HG02943 (cell line): ENCODE data around the gene SLIT3.

Experiments
- ATAC-seq: cut with Tn5 transposase; IDR thresholded peaks from one replicate; pipeline ENCODE4 v1.9.1; 2021; ENCODE audit warnings: mild to moderate bottlenecking, low read depth, moderate library complexity; ENCODE audit not compliant: unreplicated experiment

The SLIT3 gene

DNA sequence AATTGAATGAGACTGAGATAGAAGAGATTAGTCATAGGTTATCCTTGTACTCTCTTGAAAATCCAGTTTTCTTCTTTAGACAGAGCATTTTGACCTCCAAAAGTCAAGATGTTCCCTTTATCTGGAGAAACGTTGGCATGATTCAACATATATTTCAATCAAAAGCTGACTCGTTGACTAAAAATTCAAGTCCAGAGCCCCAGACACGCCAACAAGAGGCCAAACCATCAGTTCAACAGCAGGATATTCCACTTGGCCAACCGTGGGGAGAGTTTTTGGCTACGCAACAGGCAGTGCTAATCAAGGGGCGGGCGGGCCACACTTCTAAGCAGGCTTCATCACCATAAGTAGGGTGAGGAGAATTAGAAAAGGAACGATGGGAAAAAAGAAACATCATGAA, 119.1 kb downstream of the SLIT3 start:
- no peak for ATAC-seq

DNA sequence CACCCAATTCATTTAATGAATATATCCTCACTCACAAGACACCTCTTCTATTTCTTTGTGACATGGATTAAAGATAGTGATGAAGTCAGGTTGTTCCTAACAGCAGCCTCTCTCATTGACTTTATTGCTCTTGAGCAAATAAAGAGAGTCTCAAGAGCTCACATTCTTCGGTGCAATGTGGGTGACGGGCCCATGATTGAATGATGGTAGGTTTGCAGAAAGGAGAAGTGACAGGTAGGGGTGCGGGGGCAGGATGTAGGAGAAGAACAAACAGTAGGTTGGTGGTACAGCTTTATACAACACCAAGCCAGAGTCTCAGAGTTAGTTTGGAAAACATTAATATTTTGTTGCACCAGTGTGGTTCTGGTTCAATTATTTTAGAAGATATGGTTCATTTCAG, 122.2 kb downstream of the SLIT3 start:
- ATAC-seq: no peak

DNA sequence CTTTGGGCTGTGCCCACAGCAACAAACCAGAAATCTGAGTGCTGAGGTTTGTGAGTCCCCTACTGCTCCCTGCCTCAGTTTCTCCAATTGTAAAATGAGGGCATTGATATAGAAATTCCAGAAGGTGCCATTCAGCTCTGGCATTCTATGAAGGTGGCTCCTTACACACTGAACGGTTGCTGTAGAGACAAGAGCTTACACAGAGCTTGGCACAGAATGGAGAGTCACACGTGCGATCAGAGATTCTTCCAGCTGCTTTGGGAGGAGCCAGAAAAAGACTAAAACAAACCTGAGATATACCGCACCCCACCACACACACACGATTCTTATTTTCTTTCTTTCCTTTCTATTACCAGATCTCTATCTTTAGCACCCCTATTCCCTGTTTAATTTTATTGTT, 122.7 kb downstream of the SLIT3 start:
- ATAC-seq: no peak

DNA sequence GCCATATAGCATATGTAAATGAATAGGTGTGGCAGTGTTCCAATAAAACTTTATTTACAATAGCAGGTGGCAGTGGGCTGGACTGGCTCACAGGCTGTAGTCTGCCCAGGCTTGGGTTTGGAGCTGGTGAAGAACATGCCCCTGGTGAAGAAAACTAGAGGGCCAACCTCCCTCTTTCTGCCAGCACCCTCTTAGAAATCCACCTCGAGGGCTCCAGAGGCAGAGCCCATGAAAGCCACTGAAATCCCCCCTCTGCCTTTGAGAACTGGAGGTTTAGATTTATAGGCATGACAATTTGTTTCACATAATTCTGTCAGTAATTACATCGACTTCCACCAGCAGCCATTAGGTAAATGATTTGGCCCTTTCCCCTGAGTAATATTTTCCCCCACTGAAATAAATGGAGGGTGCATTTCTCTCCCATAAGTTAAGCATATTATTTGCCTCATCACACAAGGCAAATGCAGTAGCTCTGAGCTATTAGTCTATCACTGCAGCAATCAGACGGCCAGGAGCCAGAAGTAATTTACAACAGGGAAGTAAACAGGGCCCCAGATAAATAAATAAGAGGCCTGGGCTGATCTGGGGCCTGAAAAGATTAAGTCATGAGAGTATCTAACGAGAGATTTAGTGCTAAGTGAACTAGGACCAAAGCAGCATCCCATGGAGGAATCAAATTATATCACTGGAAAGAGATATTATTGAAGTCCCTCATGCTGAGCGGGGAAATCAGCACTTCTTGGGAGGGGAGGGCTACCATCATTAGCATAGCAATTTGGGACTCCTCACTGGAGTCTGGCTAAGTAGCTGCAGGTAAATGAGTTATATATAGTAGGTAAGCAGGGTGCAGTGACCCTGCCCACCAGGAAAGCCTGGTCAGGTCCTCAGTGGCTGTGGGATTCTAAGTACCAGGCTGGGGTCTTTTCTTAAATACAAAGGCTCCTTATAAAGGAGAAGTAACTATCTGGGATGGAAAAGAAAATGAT, 123.9 kb downstream of the SLIT3 start:
- no peak for ATAC-seq

DNA sequence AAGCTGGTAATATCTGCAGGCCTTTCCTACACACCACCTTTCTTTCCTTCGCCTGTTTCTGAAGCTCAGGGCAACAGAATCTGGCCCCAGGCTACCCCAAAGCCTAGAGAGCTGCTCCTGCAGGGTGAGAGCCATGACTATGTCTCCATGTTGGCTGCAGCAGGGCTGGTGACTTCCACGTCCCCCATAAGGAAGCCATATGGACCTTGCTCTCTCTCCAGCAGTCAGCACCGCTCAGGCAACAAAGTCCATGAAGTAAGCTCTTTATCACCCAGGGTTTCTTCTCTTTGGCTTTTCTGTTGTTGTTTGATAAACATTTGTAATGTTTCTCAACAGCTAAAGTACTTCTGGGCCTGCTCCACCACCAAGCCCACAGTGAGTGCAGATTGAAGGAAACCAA, 125.2 kb downstream of the SLIT3 start:
- no peak for ATAC-seq

DNA sequence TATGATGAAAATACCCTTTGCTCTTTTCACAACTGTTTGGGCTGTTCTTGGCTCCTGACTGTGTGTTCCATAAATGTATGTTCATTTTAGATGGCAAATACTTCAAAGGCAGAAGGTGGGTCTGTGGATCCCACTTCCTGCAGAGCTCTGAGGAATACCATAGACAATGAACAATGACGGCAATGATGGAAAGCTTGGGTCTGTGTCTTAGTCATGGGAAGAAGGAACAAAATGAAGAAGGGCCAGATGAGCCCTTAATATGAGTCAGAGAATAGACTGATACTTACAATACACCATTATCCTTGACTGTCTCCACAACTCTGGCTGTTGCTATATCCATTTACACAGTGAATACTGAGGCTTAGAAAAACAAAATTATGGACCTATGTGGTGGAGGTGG, 126.0 kb downstream of the SLIT3 start:
- no peak for ATAC-seq

DNA sequence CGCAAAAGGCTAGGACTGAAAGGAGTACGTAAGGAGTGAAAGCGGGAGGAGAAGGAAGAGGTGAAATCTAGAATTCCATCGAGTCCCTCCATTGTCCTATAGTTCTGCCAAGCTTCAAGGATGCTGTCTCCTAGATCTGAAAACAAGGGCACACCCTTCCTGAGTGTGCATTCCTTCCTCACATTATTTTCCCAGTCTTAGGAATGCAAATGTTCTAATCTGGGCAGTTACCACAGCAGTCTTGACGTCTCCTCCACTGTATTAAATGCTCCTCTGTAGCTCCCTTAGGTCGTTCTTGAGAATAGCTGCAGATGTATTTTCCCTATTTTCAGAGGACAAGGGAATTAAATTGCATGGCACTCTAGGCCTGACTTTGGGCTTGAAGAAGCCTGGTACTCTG, 127.6 kb downstream of the SLIT3 start:
- no peak for ATAC-seq

DNA sequence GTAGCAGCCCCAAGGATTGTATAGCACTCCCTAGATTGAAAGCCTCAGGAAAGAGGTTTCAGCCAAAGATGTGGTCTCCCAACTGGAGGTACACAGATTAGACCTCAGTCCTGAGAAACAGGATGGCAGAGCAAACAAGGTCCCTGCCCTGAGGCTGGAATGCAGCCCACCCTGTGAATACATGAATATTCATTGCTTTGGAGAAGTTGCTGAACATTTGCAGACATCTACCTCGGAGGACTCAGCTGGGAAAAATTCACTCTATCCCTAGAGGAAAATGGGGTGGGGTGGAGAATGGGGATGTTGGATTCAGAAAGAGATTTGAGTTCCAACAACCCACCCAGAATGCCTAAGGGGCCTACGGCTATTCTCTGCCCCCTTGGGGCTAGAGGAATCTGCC, 129.4 kb downstream of the SLIT3 start:
- no peak for ATAC-seq

DNA sequence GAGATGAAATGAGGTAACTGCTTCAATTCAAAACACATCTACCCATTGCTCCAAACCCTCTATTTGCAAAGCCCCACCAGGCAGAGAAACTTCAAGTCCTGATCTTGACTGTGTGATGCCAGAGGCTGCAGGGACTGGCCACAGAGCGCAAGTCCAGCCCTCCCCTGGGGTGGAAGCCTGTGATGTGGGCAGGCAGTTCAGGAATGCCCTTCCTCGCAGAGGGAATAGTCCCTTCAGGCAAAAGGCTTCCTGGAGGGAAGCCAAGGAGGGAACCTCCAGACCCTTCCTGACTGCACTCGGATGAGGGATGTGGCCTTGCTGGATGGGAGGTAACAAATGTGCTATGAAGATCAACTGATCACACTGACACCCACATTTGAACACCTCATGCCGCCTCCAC, 131.2 kb downstream of the SLIT3 start:
- ATAC-seq: no peak

DNA sequence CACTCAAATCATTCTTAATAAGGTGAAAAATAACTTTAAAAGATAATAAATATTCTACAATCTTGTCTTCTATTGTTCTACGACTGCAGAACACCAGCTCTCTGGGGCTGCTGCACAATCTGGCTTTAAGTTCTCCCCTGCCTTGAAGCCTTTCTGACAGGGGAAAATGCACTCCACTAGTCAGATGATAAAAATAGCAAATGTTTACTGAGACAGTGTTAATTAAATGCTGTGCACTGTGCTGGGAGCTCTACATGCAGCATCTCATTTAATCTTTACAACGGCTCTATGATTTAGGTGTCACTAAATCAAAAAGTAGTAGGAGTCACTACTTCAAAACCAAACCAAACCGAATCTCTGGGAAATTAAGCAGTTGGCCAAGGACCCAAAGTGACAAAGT, 132.7 kb downstream of the SLIT3 start:
- no peak for ATAC-seq

DNA sequence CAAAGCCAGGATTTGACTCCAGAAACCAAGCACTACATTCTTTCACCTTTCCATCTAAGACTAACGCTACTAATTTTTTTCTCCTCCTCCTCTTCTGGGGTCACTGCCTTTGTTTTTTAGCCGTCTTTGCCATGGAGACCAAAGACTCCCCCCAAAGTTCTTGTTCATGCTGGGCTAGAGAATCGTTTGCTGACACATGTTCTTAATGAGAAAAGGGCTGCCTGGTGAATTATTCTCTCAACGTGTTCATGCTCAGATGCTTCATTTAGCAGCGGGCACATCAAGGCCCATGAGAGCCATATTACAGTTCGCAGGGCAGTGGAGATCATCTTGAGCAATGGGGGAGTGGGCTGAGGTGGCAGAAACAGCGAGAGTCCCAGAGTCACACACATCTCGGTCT, 134.9 kb downstream of the SLIT3 start:
- ATAC-seq: no peak

DNA sequence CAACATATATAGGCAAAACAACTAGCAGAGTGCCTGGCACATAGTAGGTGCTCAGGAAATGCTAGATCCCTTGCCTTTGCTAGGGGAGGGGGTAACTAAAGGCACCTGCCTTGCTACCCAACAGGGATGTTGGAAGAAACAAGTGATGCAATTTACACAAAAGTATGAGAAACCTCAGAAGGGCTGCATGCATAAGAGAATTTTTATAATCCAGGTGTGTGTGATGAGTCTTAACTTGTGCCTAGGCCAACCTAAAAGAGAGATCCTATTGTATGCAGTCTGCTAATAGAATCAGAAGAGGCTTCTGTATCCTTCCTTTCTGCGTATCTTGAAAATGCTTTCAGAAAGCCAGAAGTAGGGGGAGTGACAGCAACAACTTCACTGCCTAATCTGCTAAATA, 135.9 kb downstream of the SLIT3 start:
- no peak for ATAC-seq

DNA sequence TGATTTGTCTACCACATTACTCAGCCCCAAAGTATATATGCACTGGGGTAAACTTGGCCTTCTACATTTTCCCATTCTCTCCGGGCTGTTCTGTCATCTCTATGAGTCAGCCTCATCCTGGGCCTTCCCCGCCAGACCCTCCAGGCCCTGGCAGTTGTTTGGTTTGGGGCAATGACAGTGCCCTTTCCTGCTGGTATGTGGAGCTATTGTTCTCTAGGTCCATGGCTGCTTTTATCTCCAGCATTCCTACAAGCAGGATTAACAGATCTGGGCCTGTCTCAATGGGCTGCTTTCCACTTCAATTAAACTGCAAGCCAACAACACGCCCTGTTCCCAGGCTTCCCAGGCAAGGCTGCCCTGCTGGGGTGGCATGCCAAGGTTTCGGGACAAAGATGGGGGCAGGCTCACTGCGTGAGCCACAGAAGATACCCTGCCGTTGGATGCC, 136.4 kb downstream of the SLIT3 start:
- ATAC-seq: no peak

DNA sequence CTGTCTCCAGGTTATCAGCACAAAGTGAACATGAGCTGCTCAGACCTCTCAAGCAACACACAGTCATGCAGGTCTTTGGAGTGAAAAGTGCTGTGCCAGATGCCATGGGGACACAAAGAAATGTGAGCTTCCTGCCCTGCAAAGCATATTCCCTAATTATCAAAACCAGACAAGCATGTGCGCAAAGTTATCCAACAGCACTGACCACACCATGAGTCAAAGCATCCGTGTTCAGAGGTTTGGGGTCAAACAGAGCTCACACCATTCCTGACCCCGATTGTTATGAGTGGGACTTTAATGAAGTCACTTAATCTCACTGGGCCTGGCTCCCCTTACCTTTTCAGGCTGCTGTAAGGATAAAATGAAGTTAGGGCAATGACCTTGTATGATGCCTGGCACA, 138.5 kb downstream of the SLIT3 start:
- no peak for ATAC-seq

DNA sequence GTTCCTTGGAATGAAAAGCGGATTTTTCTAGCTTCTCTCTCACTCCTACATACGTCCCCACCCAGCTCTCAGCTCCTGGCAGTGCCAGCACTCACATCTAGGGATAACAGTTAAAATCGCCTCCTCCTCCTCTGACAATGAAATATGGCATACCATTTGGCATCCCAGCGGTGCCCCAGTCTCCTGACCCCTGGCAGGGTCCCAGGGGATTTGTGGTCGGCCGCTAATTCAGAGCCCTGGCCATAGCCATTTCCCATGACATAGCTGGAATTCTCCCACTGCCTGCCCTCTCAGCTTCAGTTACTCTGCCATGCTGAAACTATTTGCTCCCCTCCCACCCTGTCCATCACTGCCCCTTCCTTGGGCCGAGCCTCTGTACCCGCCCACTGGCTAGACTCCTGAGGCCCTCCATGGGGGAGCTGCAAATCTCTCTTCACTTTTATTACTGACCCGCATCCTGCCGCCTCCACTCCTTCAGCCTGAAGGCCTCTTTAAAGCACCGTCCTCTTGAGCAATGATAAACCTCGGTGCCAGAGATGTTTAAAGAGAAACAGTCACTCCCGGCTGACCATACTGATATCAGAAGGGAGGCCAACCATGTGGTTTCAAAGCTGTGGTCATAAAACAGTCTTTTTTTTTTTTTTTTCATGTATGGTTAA, 139.8 kb downstream of the SLIT3 start:
- no peak for ATAC-seq

DNA sequence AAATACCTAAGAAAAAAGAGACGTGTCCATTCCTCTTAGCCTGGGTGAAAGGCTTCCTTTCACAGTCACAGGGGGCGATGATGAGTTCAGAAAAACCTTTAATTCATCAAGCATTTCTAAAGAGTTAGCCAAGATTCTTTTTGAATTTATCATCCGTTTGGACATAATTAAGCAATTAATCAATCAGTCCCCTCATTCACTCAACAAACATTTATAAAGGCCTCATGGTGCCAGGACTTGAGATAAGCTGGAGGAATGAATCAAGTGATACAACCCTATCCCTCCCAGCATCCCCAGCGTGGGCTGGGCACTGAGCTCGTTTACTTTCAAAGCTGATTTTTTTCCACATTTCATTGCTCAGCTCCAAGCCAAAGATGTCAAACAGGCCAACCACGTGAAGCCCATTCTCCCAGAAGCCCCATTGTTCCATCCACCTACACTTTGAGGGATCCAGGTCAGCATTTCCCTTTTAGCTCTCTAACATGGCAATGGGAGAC, 140.5 kb downstream of the SLIT3 start:
- no peak for ATAC-seq

DNA sequence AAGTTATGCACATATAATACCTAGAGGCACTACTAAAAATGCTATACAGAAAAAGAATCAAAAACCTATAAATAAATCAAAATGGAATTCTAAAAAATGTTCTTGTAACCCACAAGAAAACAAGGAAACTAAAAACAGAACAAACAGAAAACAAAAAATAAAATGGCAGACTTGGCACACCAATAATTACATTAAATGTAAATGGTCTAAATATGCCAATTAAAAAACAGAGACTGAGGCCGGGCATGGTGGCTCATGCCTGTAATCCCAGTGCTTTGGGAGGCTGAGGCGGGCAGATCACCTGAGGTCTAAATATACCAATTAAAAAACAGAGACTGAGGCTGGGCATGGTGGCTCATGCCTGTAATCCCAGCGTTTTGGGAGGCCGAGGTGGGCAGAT, 142.2 kb downstream of the SLIT3 start:
- no peak for ATAC-seq

DNA sequence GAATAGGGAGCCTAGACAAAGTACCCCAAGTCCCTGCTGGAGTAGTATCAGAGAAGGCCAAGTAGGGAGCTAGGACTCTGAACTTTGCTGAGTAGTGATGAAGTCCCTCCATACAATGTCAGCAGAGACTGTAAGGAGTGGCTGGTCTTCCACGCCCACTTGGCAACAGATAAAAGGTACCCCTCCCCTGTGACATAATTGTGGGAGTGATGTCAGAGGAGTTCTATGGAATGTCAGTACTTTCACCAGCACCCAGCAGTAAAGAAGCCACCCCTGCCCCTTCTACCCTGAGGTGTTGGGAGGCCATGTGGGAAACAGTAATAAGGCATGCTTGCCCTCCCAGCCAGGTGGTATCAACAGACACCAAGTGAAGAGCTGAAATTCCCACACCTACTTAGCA, 143.9 kb downstream of the SLIT3 start:
- ATAC-seq: no peak

DNA sequence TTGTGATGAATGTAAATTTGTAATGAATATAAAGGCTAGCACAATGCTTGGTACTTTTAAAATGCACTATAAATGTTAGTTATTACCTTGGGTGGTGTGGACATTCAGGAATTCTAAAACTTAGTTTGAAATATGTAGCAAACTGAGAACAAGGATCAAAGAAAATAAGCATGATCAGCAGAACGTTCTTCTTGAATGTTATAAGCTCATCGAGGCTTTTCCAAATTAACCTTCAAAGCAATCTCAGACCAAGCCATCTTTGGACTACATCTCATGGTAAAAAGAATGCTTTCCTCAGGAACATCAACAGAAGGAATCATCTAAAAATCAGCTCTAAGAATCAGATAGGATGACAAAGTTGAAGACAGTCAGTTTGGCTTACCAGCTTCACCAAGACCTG, 146.3 kb downstream of the SLIT3 start:
- no peak for ATAC-seq

DNA sequence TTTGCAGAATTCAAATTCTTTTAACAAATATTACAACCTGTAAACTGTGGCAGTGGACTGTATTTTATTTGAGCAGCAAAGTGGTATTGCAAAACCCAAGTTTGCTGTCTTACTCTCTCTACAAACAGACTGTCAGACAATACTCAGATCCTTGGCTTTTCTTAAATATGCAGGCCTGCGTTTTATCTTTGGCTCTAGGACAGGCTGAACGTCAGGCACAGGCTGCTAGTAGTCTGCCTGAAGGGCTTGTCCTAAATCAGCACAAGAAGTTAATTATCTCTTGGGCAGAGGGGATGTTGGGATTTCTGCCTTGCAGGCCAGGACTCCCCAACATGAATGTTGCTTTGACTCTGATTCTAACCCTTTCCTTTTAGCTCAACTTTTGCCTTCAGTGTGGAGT, 147.5 kb downstream of the SLIT3 start:
- ATAC-seq: no peak

DNA sequence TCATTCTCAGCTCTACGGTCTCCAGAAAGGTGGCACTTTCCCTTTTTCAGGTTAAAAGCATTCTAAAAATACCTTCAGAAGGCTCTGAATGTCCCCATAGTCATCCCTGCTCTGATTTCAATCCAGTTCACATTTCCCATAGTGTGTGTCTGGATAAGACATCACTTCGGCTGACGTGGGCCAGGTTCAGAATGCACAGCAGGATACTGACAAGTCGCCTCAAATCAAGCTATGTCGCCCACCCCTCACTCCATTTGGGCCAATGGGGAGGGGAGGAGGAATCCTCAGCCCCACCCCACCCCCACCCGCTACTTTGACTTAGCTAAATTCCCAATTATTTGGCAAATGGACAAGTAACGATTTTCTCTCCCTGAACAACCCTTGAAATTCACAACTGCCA, 148.0 kb downstream of the SLIT3 start:
- no peak for ATAC-seq

DNA sequence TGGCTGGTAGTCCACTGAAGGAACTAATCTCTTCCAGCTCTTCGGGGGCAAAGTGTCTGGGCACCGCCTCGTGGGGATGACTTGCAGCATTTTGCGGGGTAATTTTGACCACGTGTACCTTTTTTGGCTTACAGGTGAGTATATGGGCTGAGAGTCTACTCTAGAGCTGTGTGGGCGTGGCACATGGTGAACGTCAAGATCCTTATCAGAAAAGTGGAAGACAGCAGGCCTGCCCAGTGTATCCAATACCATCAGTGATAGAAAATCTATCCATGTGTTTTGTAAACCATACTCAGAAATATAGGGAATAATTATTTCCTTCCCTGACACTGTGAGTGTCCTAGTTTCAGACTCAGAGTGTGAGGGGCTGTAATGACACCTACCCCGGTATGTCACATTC, 148.5 kb downstream of the SLIT3 start:
- no peak for ATAC-seq
